Measurements from ENCODE around the gene NEU4. TPM values are rescaled to one million over a fixed set of nuclear protein-coding genes. Genes with fewer than 3 reads are reported as not detected.
A peak's percentile ranks its signal among the peaks of the same experiment; 100 is the strongest.
"Not testable (repeated sequence)": the region's sequence is repeated elsewhere in the genome, so short reads cannot be mapped to it uniquely, and the experiment has no call there.

Gene NEU4
- total RNA-seq, 1 experiment from 2014 or later: 0.31 TPM

DNA sequence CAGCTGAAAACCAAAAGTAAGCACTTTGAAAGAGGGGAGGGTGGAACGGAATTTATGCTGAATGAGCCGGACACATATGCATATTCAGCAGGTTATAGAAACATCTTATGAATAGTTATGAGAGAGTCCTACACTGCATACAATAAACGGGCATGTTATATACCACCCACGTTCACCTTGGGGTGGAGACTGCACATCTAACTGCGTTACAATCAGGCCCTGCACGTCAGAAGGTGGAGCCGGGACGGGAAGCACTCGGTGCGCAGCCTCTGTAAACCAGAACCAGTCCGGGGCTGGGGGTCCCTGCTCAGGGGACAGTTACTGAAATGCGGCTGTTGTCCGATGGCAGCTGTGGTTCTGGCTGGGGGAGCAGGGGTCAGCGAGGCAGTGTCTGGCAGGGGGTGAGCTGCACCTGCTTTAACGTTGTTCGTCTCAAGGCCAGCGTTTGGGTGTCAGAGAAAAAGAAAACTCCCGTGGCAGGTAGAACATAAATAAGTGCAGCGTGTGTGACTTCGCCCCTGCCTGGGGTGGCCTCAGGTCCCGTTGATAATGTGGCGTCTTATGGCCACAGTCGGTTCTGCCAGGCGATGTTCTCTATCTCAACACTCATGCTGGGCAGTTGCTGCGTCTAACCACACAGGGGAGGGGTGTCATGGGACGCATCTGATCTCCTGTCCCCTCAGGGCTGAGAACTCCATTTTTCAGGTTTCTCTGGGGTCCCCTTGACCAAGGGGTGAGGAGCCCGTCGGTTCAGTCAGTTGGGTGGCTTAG, 24.9 kb downstream of the NEU4 start:
- not testable (repeated sequence) for DNase-seq (ENCODE audit: low spot score)

DNA sequence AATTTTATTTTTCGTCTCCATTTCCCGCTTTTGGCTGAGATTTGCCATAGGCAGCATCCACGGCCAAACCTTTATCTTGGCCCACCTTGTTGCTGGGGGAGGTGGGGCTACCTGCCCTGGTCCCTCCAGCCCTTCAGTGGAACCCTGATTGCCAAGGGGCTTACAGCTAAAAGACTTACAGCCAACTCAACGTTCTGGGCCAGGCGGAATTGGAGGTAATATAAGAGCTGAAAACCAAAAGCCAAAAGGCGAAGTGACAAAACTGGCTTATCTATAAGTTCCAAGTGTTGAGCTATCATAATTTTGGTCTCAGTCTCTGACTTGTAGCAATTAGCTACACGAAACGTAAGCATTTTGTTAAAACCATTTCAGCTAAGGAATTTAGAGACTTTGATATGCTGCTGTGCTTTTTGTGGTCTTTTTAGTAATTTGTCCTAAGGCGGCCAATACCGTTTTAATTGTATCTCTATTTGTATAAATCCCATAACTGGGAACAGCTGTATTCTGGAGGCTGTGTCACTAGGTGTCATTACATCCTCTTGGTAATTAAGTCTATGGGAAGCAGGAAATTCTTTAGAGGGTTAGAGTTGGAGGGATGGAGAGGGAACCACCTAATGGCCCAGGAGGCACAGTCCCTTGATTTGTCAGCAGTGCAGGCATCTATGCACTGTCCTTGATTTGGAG, 25.7 kb downstream of the NEU4 start:
- DNase-seq (ENCODE audit: low spot score): no peak

GRCh38 chr2:241835611-241836010, 26.6 kb downstream of the NEU4 start:
- no peak for DNase-seq (ENCODE audit: low spot score)

GRCh38 chr2:241836292-241836691, 27.3 kb downstream of the NEU4 start:
- no peak for DNase-seq (ENCODE audit: low spot score)

DNA sequence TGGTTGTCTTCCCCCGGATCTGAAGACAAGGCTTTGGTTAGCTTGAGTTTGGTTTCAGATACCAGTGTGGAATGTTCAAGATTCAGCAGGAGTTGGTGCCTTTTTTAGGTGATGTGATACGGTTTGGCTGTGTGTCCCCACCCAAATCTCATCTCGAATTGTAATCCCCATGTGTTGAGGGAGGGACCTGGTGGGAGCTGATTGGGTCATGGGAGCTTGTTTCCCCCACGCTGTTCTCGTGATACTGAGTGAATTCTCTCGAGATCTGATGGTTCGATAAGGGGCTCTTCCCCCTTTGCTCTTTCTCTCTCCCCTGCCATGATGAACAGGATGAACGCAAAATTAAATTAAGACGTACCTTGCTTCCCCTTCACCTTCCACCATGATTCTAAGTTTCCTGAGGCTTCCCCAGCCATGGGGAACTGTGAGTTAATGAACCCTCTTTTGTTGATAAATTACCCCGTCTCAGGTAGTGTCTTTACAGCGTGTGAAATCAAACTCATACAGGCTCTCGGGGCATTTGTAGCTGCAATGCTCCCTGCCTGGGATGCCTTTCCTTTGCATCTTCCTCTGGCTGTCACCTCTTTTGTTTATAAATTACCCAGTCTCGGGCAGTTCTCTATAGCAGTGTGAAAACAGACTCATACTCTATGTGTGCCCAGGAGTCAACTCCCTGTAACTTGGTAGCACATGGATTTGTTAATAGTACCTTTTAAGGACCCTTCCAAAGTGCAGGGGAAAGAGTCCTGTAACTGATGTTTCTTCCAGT, 28.4 kb downstream of the NEU4 start:
- no peak for DNase-seq (ENCODE audit: low spot score)

DNA sequence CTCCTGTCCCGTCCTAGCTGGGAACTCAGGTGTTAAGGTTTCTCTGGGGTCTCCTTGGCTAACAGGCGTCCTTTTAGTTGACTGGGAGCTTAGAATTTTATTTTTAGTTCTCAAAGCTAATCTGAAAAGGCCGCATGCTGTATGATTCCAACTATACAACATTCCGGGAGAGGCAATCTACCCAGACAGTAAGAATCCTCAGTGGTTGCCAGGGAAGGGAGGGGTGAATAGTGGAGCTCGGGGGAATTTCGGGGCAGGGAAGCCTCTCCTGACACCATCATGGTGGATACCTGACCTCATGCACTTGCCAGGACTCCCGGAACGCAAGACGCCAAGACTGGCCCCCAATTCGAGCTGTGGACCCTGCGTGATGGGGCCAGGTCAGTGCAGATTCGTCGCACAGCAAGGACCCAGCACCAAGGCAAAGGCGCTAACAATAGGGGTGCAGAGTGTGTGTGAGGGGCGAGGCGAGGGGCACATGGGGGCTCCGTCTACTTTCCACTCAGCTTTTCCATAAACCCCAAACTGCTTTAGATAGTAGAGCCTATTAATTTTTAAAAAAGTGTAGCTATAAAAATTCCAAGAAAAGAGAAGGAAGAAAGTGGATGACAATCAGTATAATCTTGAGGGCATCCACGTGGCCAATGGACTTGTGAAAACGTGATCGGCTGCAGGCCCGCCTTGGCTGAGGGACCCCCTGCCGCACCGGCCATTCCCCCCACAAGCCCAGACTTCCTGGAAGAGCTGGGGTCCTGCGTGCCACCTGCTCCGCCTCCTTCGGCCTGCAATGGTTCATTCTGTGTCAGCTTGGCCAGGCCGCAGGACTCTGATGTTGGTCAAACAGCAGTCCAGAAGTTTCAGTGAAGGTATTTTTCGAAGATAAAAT, 32.4 kb downstream of the NEU4 start:
- DNase-seq (ENCODE audit: low spot score): no peak

GRCh38 chr2:241842067-241842415, 33.0 kb downstream of the NEU4 start:
- no peak for DNase-seq (ENCODE audit: low spot score)

GRCh38 chr2:241842620-241843211, 33.7 kb downstream of the NEU4 start:
- no peak for DNase-seq (ENCODE audit: low spot score)

DNA sequence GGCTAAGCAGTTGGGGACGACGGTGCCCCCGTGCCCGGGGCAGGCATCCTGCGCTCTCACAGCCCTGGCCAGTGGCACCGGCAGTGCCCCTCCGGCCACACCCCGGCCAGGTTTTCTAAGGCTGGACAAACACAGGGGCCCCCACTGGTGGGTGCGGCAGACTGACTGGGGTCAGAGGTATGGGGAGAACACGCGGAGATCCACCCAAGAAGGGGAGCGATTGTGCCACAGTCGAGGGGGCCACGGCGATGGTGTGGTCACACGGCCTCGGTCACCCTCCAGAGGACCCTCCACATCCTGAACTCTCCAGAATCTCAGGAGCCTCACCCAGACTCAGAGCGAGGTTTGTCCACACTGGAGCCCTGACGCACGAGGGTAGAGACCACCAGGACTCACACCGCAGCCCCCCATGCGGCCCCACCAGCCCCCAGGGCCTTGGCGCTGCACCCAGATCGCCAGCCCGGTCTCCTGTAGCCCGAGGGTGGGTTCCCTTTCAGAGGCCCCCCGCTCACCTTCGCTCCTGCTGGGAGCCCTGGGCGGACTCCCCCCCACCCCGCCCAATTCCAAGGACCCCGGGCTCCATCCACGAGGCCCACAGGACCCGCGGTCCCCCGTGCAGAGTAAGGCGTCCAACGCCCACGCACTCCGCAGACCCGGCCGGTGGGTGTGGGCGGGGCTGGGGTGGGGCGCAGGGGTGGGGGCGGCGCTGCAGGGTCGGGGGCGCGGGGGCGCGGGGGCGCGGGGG, 34.5 kb downstream of the NEU4 start:
- no peak for DNase-seq (ENCODE audit: low spot score)

DNA sequence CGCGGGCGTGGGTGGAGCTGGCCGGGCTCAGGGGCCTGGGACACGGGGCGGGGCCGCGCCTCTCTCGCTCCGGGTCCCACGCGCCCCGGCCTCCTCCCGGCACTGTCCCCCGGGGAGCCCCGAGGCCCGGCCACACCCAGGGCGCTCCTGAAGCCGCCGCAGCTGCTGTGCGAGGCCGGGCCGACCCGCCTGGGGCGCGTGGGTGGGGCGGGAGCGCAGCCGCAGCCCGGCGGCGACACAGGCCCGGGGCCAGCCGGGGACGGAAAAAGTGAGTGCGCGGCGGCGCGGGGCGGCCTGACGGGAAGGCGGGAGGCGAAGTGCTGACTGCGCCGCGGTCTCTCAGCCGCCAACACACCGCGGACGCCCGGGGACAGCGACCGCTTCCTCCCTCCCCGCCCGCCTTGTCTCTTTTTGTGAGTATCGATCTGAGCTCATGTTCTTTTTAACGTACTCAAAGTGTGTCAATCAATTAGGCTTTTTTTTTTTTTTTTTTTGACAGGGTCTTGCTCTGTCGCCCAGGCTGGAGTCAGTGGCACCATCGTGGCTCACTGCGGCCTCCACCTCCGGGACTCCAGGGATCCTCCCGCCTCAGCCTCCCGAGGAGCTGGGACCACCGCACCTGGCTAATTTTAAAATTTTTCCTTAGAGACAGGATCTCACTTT, 35.2 kb downstream of the NEU4 start:
- DNase-seq (ENCODE audit: low spot score): peak; percentile 30

GRCh38 chr2:241844831-241845578, 36.0 kb downstream of the NEU4 start:
- no peak for DNase-seq (ENCODE audit: low spot score)

DNA sequence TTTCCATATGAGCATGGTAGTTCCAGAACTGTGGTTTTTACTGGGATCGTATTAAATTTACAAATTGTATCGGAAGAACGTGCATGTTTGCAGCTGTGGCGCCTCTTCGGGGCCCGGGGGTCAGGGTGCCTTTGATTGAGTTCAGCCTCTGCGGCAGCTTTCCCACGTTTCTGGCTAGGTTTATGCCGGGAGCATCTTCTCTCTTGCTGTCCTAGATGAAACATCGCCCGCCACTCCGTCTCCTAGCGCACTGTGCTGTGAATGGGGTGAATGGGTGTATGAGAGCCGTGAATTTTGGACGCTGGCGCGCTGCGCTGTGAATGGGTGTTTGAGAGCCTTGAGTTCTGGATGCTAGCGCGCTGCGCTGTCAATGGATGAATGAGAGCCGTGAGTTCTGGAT, 37.4 kb downstream of the NEU4 start:
- DNase-seq (ENCODE audit: low spot score): no peak

DNA sequence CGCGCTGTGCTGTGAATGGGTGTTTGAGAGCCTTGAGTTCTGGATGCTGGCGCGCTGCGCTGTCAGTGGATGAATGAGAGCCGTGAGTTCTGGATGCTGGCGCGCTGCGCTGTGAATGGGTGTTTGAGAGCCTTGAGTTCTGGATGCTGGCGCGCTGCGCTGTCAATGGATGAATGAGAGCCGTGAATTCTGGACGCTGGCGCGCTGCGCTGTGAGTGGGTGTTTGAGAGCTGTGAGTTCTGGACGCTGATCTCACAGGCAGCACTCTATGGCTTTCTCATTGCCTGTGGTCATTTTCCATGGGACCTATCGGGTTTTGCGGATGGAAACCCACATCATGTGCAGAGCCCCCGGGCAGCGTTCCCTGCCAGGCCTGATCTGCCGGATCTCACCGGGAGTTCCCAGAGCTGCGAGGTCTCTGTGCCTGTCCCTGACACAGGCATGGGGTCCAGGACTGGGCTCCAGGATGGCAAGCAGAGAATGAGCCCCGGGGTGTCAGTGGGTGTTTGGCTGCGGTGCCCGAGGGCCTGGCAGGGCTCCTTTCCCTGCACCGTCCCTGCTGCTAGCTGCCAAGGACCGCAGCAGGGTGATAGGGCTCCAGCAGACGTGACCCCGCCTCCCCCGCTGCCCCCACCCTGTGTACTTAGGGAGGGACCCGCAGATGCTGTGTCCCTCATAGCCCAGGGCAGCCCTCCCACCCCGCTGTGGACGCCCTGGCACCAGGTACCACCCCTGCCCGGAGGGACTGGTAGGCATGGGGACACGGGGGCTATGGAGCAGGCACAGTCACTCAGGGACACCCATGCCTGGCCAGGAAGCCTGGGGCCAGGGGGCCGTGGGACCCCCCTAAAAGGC, 40.0 kb downstream of the NEU4 start:
- no peak for DNase-seq (ENCODE audit: low spot score)

DNA sequence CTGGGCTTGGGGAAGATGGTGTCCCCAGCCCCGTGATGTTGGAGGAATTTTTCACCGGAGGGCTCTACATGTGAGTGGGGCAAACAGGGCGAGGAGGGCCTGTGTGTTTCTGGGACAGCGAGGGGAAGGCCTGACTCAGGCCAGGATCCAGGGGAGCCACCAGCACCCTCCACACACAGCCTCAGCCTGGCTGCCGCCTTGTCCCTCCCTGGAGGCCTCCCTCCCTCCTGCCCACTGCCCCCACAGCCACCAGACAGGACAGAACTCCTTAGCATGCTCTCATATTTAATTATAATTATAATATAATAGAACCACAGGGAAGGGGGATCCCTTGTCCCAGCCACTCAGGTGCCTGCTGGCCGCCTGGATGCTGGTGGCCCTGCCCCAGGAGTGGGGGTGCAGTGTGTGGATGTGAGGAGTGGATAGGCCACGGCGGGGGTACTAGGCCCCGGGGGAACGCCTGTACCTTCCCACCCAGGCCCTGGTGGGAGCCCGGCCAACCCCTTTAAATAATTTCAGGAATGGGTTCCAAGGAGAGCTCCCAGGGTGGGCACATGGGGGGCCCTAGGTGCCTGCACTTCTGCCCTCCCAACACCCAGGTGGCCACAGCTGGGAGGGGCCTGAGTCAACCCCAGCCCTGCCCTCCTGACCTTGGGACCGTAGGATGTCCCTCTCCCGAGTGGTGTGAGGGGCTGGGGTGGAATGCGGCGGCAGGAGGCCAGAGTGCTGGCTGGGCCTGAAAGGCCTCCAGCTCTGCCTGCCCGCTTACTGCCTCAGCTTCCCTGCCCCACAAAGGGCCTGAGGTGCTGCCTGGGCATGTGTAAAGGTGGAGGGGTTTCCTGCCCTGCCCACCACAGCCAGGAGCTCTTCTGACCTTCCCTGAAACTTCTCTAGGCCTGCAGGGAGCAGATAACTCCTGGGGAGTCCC, 40.9 kb downstream of the NEU4 start:
- DNase-seq (ENCODE audit: low spot score): no peak

DNA sequence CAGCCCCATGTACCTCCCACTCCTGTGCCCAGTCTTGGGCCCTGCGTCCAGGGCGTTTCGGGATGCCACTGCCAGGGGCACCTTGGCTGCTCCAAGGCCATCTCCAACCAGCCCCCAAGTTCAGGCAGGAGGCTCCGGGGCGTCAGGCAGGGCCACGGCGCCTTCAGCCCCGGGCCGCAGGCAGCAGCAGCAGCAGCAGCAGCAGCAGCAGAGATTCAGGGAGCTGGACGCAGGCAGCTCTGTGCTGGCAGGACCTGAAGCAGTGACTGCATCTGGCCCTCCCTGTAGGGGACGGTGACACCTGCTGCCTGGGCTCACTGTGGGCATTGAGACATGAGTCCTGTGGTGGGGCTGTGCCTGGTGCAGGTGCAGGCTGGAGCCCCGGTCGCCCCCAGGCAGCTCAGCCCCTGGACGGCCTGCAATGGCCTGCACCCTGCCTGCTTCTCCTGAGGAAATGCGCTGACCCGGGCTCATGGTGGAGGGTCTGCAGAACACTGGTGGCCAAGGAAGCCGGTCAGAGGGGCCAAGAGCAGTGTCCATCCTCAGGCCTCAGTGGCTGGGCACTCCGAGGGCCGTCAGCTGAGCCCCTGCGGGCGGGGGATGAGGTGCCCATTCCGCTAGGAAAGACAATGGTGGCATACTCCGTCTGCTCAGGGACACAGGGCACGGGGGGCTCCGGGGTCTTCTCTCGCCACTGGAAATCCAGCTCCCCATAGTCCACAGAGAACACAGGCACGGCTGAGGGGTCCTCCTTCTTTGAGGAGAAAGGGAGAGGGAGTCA, 41.7 kb downstream of the NEU4 start:
- DNase-seq (ENCODE audit: low spot score): no peak

All from HT-29 (cell line).